Skeletal muscle tissue (tissue), 4 donors: ENCODE data around the gene NPBWR2. TPM values are rescaled to one million over a fixed set of nuclear protein-coding genes. Genes with fewer than 3 reads are reported as not detected.

ENCODE experiments used
- H3K27ac ChIP-seq: one replicate; pipeline ENCODE4 v1.7.0; 2013; ENCODE audit warnings: mild to moderate bottlenecking, low read depth, low read length, inconsistent platforms
- H3K27me3 ChIP-seq, 3 donors: one replicate each; pipeline ENCODE4 v1.7.0; 2013; ENCODE audit warnings: low read length in 3 of 3; ENCODE audit not compliant: control insufficient read depth in 3 of 3, insufficient read depth in 3 of 3
- H3K36me3 ChIP-seq, 3 donors: one replicate each; pipeline ENCODE4 v1.7.0; 2013; ENCODE audit warnings: low read length in 3 of 3; ENCODE audit not compliant: control insufficient read depth in 3 of 3, insufficient read depth in 3 of 3
- H3K4me1 ChIP-seq, 3 donors: one replicate each; pipeline ENCODE4 v1.7.0; 2013; ENCODE audit warnings: low read length in 3 of 3, mild to moderate bottlenecking in 3 of 3; ENCODE audit not compliant: control insufficient read depth in 3 of 3, insufficient read depth in 3 of 3
- H3K4me3 ChIP-seq, 3 donors: one replicate each; pipeline ENCODE4 v1.7.0; 2013; ENCODE audit warnings: low read length in 3 of 3
- H3K9ac ChIP-seq, 3 donors: one replicate each; pipeline ENCODE4 v1.7.0; 2013; ENCODE audit warnings: low read length in 3 of 3, mild to moderate bottlenecking in 3 of 3, moderate library complexity in 2 of 3, low read depth in 1 of 3
- H3K9me3 ChIP-seq, 3 donors: one replicate each; pipeline ENCODE4 v1.7.0; 2013; ENCODE audit warnings: low read length in 3 of 3; ENCODE audit not compliant: control insufficient read depth in 3 of 3
- total RNA-seq: library from RNA; depleted of rRNA; stranded (reverse); fragments of >200 nt; gene quantifications from one replicate; pipeline ENCODE4 v1.2.3, GENCODE V29; 2014
- donor health status: Osteomylitis.

The NPBWR2 gene
- total RNA-seq, 1 donor from 2014 or later = not detected

GRCh38 chr20:64073476-64074183, 33.7 kb downstream of the NPBWR2 start:
- Histone ChIP-seq H3K9ac (no peak overlapping the region), H3K36me3 (peaks cover 3 to 5% (median 4%) of the 10 kb centered on the region in 3 donors), H3K27me3 (peaks cover 0 to 7% (median 2%) of the 10 kb centered on the region in 3 donors), H3K4me1 (peaks cover 4 to 13% (median 11%) of the 10 kb centered on the region in 3 donors), H3K4me3 (no peak overlapping the region), H3K9me3 (no peaks in the 10 kb centered on the region), H3K27ac (no peak overlapping the region)

GRCh38 chr20:64072498-64073063, 34.8 kb downstream of the NPBWR2 start:
- peaks cover 0 to 3% (median 0%) of the 10 kb centered on the region in 3 donors for H3K27me3 ChIP-seq
- no peak overlapping the region for H3K4me3 ChIP-seq
- peaks cover 3 to 5% (median 4%) of the 10 kb centered on the region in 3 donors for H3K36me3 ChIP-seq
- no peaks in the 10 kb centered on the region for H3K9me3 ChIP-seq
- peaks cover 0 to 3% (median 2%) of the 10 kb centered on the region in 3 donors for H3K4me1 ChIP-seq
- no peak overlapping the region for H3K27ac ChIP-seq
- no peak overlapping the region for H3K9ac ChIP-seq

- Histone ChIP-seq H3K36me3 (peaks cover 3 to 5% (median 4%) of the 10 kb centered on the region in 3 donors), H3K9me3 (no peaks in the 10 kb centered on the region), H3K4me3 (no peak overlapping the region), H3K27me3 (peaks cover 0 to 3% (median 0%) of the 10 kb centered on the region in 3 donors), H3K27ac (no peak overlapping the region), H3K4me1 (peaks cover 0 to 2% (median 0%) of the 10 kb centered on the region in 3 donors), H3K9ac (no peak overlapping the region)
Observed at GRCh38 chr20:64071341-64072332, 35.7 kb downstream of the NPBWR2 start.

- no peaks in the 10 kb centered on the region for H3K9me3 ChIP-seq
- H3K27ac ChIP-seq = no peak overlapping the region
- peaks cover 3 to 5% (median 4%) of the 10 kb centered on the region in 3 donors for H3K36me3 ChIP-seq
- peaks cover 0 to 4% (median 0%) of the 10 kb centered on the region in 3 donors for H3K4me1 ChIP-seq
- no peaks in the 10 kb centered on the region for H3K27me3 ChIP-seq
- no peak overlapping the region for H3K9ac ChIP-seq
- no peak overlapping the region for H3K4me3 ChIP-seq
Observed at GRCh38 chr20:64070244-64070993, 36.9 kb downstream of the NPBWR2 start.

GRCh38 chr20:64069614-64070243, 37.6 kb downstream of the NPBWR2 start:
- Histone ChIP-seq H3K36me3 (peaks cover 3 to 5% (median 4%) of the 10 kb centered on the region in 3 donors), H3K9me3 (no peaks in the 10 kb centered on the region)

GRCh38 chr20:64069209-64069613, 38.2 kb downstream of the NPBWR2 start:
- H3K36me3 ChIP-seq = peaks cover 3 to 5% (median 4%) of the 10 kb centered on the region in 3 donors

More at GRCh38 chr20:64069614-64070243, 37.6 kb downstream of the NPBWR2 start:
- no peak overlapping the region for H3K9ac ChIP-seq
- no peak overlapping the region for H3K4me3 ChIP-seq
- no peak overlapping the region for H3K27ac ChIP-seq
- no peaks in the 10 kb centered on the region for H3K27me3 ChIP-seq
- peaks cover 0 to 9% (median 4%) of the 10 kb centered on the region in 3 donors for H3K4me1 ChIP-seq

GRCh38 chr20:64068386-64069208, 38.8 kb downstream of the NPBWR2 start:
- no peak overlapping the region for H3K27ac ChIP-seq
- no peak overlapping the region for H3K4me3 ChIP-seq
- H3K36me3 ChIP-seq = peaks cover 1 to 4% (median 3%) of the 10 kb centered on the region in 3 donors
- H3K9ac ChIP-seq = no peak overlapping the region
- no peaks in the 10 kb centered on the region for H3K27me3 ChIP-seq
- H3K4me1 ChIP-seq = peaks cover 11 to 21% (median 14%) of the 10 kb centered on the region in 3 donors
- H3K9me3 ChIP-seq = no peaks in the 10 kb centered on the region

More at GRCh38 chr20:64069209-64069613, 38.2 kb downstream of the NPBWR2 start:
- Histone ChIP-seq H3K4me1 (peaks cover 5 to 14% (median 8%) of the 10 kb centered on the region in 3 donors), H3K9me3 (no peaks in the 10 kb centered on the region), H3K27ac (no peak overlapping the region), H3K4me3 (no peak overlapping the region), H3K27me3 (no peaks in the 10 kb centered on the region), H3K9ac (no peak overlapping the region)

- Histone ChIP-seq H3K9ac (no peak overlapping the region), H3K9me3 (no peaks in the 10 kb centered on the region), H3K36me3 (peaks cover 1 to 3% (median 2%) of the 10 kb centered on the region in 3 donors), H3K4me1 (peaks cover 11 to 22% (median 18%) of the 10 kb centered on the region in 3 donors), H3K27ac (no peak overlapping the region), H3K27me3 (no peaks in the 10 kb centered on the region), H3K4me3 (no peak overlapping the region)
Observed at GRCh38 chr20:64067733-64068307, 39.5 kb downstream of the NPBWR2 start.
